ENCODE data around the gene TPM4.
A peak's percentile ranks its signal among the peaks of the same experiment; 100 is the strongest.

The TPM4 gene

GRCh38 chr19:16075430-16076153 lies 703 bp upstream of the TPM4 start:
- TF ChIP-seq EP300 (IDR thresholded peaks at IDR 0.05; ENCODE audit: borderline replicate concordance) = no peak
- no peak for TF ChIP-seq RAD21 (IDR thresholded peaks at IDR 0.05; ENCODE audit: low read depth)
- TF ChIP-seq USF1 (IDR thresholded peaks at IDR 0.05) = no peak
- TF ChIP-seq TAF1 (IDR thresholded peaks at IDR 0.05; ENCODE audit: low read depth) = no peak
- TF ChIP-seq MAX (IDR thresholded peaks at IDR 0.05) = no peak
- no peak; the same call in 1 of the 2 replicates for TF ChIP-seq NFIC (IDR thresholded peaks at IDR 0.05)
- no peak for TF ChIP-seq FOXM1 (IDR thresholded peaks at IDR 0.05; ENCODE audit: borderline replicate concordance, low read depth)
- no peak for TF ChIP-seq YY1 (IDR thresholded peaks at IDR 0.05; ENCODE audit: low read depth)
- no peak for TF ChIP-seq CREB1 (IDR thresholded peaks at IDR 0.05; ENCODE audit: low read depth)
- TF ChIP-seq TCF12 (IDR thresholded peaks at IDR 0.05; ENCODE audit: low read depth) = no peak
- TF ChIP-seq CEBPB (IDR thresholded peaks at IDR 0.05) = no peak
- no peak for TF ChIP-seq ZBTB7A (IDR thresholded peaks at IDR 0.05; ENCODE audit: low read depth)
- TF ChIP-seq REST (IDR thresholded peaks at IDR 0.05; ENCODE audit: low read depth) = no peak
- no peak for TF ChIP-seq EGR1 (IDR thresholded peaks at IDR 0.05)
- TF ChIP-seq TEAD4 (IDR thresholded peaks at IDR 0.05) = no peak

GRCh38 chr19:16076958-16077611 lies 790 bp downstream of the TPM4 start:
- TF ChIP-seq CREB1 (IDR thresholded peaks at IDR 0.05; ENCODE audit: low read depth) (no peak), TAF1 (IDR thresholded peaks at IDR 0.05; ENCODE audit: low read depth) (peak; percentile 27)

GRCh38 chr19:16077984-16078758 lies 1.9 kb downstream of the TPM4 start:
- no peak for TF ChIP-seq CEBPB (IDR thresholded peaks at IDR 0.05)

- no peak for TF ChIP-seq CREB1 (IDR thresholded peaks at IDR 0.05; ENCODE audit: low read depth)
- no peak for TF ChIP-seq ZBTB7A (IDR thresholded peaks at IDR 0.05; ENCODE audit: low read depth)
- TF ChIP-seq NFIC (IDR thresholded peaks at IDR 0.05) = peak; percentile 33; the same call in 1 of the 2 replicates
- TF ChIP-seq YY1 (IDR thresholded peaks at IDR 0.05; ENCODE audit: low read depth) = no peak
- TF ChIP-seq EP300 (IDR thresholded peaks at IDR 0.05; ENCODE audit: borderline replicate concordance) = peak; percentile 75; the same call in 1 of the 2 replicates
- no peak for TF ChIP-seq RAD21 (IDR thresholded peaks at IDR 0.05; ENCODE audit: low read depth)
- TF ChIP-seq REST (IDR thresholded peaks at IDR 0.05; ENCODE audit: low read depth) = no peak
- peak; percentile 84; the same call in 1 of the 2 replicates for TF ChIP-seq FOXM1 (IDR thresholded peaks at IDR 0.05; ENCODE audit: borderline replicate concordance, low read depth)
- no peak for TF ChIP-seq EGR1 (IDR thresholded peaks at IDR 0.05)
- TF ChIP-seq CEBPB (IDR thresholded peaks at IDR 0.05) = 0 out of 2 replicates have a peak, but pooled peaks have one; percentile 12
- no peak; the same call in 1 of the 2 replicates for TF ChIP-seq TEAD4 (IDR thresholded peaks at IDR 0.05)
- TF ChIP-seq USF1 (IDR thresholded peaks at IDR 0.05) = no peak
- TF ChIP-seq MAX (IDR thresholded peaks at IDR 0.05) = peak; percentile 70
- peak; percentile 51; the same call in 1 of the 2 replicates for TF ChIP-seq TAF1 (IDR thresholded peaks at IDR 0.05; ENCODE audit: low read depth)
- TF ChIP-seq TCF12 (IDR thresholded peaks at IDR 0.05; ENCODE audit: low read depth) = peak; percentile 82
These were observed 2.7 kb downstream of the TPM4 start for GRCh38 chr19:16078759-16079707.
